HCT116 (cell line): ENCODE measurements around the gene AOAH.

Source experiments
- ATF3 ChIP-seq: IDR thresholded peaks from 2 replicates; pipeline ENCODE4 v1.6.1; 2012
- CTCF ChIP-seq, 3 experiments: fragments of 200-600 bp in 1 of 3; sonication (generic) in 1 of 3; IDR thresholded peaks in 2 of 3; conservative IDR thresholded peaks in 1 of 3; 2 replicates each; pipeline ENCODE4 v1.5.1; 2012 to 2017; ENCODE audit warnings: low read depth in 2 of 3, low read length in 2 of 3, antibody characterized with exemption in 1 of 3, borderline replicate concordance in 1 of 3, control low read depth in 1 of 3, mild to moderate bottlenecking in 1 of 3, mixed read lengths in 1 of 3, mixed run types in 1 of 3, moderate library complexity in 1 of 3; ENCODE audit not compliant: insufficient read depth in 1 of 3
- EZH2 ChIP-seq: fragments of 200-600 bp; sonication (generic); IDR thresholded peaks from 2 replicates; pipeline ENCODE4 v1.6.1; 2017; ENCODE audit warnings: antibody characterized with exemption, mixed run types
- EZH2phosphoT487 ChIP-seq: fragments of 200-600 bp; IDR thresholded peaks from 2 replicates; pipeline ENCODE4 v1.6.1; 2018; ENCODE audit warnings: antibody characterized with exemption, borderline replicate concordance
- MAX ChIP-seq: IDR thresholded peaks from 2 replicates; pipeline ENCODE4 v1.6.1; 2012
- POLR2A ChIP-seq: IDR thresholded peaks from 2 replicates; pipeline ENCODE4 v1.7.0; 2011; ENCODE audit warnings: borderline replicate concordance; ENCODE audit not compliant: insufficient read depth, insufficient read length; ENCODE audit errors: extremely low read depth
- POLR2AphosphoS5 ChIP-seq: IDR thresholded peaks from 2 replicates; pipeline ENCODE4 v1.6.1; 2011; ENCODE audit warnings: mild to moderate bottlenecking, low read depth, low read length, moderate library complexity
- RAD21 ChIP-seq: IDR thresholded peaks from 2 replicates; pipeline ENCODE4 v1.6.1; 2012; ENCODE audit warnings: low read depth, mild to moderate bottlenecking
- REST ChIP-seq: IDR thresholded peaks from 2 replicates; pipeline ENCODE4 v1.6.1; 2012; ENCODE audit warnings: low read depth
- SIN3A ChIP-seq: IDR thresholded peaks from 2 replicates; pipeline ENCODE4 v1.6.1; 2012; ENCODE audit warnings: low read depth
- SP1 ChIP-seq: IDR thresholded peaks from 2 replicates; pipeline ENCODE4 v1.6.1; 2012; ENCODE audit warnings: low read depth
- SRF ChIP-seq: IDR thresholded peaks from 2 replicates; pipeline ENCODE4 v1.6.1; 2012; ENCODE audit warnings: low read depth
- TCF7L2 ChIP-seq: IDR thresholded peaks from 2 replicates; pipeline ENCODE4 v1.7.0; 2011; ENCODE audit warnings: borderline replicate concordance, inconsistent platforms; ENCODE audit not compliant: insufficient read depth, insufficient read length; ENCODE audit errors: extremely low read depth
- ZFX ChIP-seq: fragments of 450-650 bp; IDR thresholded peaks from 2 replicates; pipeline ENCODE4 v1.6.1; 2017

GRCh38 chr7:36741866-36742265 is 17.6 kb upstream of the AOAH start:
- TF ChIP-seq CTCF (IDR thresholded peaks at IDR 0.05 in 2 of 3, conservative IDR thresholded peaks at IDR 0.05 in 1 of 3; ENCODE audit: borderline replicate concordance in 1 of 3, insufficient read depth in 1 of 3, low read depth in 2 of 3, low read length in 2 of 3): no peak
- TF ChIP-seq POLR2AphosphoS5: no peak
- TF ChIP-seq POLR2A: no peak
- no peak for TF ChIP-seq RAD21
- no peak for TF ChIP-seq EZH2
- TF ChIP-seq REST: no peak
- no peak for TF ChIP-seq ATF3
- TF ChIP-seq SIN3A: no peak
- no peak for TF ChIP-seq TCF7L2
- TF ChIP-seq SRF: no peak
- TF ChIP-seq SP1: no peak
- no peak for TF ChIP-seq MAX
- no peak for TF ChIP-seq EZH2phosphoT487
- no peak for TF ChIP-seq ZFX
